K562 (cell line): ENCODE data around the gene PNPO. TPM values are rescaled to one million over a fixed set of nuclear protein-coding genes. Genes with fewer than 3 reads are reported as not detected.

Source experiments
- ATAC-seq: fragments of 200-7000 bp; cut with Tn5 transposase; 3 replicates; pipeline ENCODE4 v1.9.1; 2020; ENCODE audit warnings: moderate library complexity
- BruUV-seq: library from RNA; stranded (reverse); fragments of 400-500 nt; replicated peaks from 2 replicates; lab custom pipeline; 2021; lab: Mats Ljungman, UMichigan
- CTCF ChIA-PET: fragments of 300-600 bp; formaldehyde crosslinking; extraction: SDS; loops from one replicate; lab custom pipeline; 2021; ENCODE audit warnings: low intra/inter-chr PET ratio; lab: Yijun Ruan, JAX
- POLR2A ChIA-PET: fragments of 300-600, 350-650 bp; sonication (Branson Sonifier 250); formaldehyde crosslinking; extraction: SDS; loops from one replicate; lab custom pipeline; 2021; ENCODE audit warnings: antibody characterized with exemption, inconsistent platforms; lab: Yijun Ruan, JAX
- DNase-seq, 4 experiments: peaks; one replicate each; pipeline versions ENCODE4 v3.0.0 to v3.0.0-alpha.2; 2011 to 2018; ENCODE audit warnings: low spot score in 3 of 4, mixed read lengths in 3 of 4; ENCODE audit errors: extremely low read depth in 1 of 4
- FAIRE-seq: peaks from 2 replicates; lab custom pipeline; 2011; peaks lifted over from hg19 to GRCh38; lab: Jason Lieb, UNC
- H2AFZ ChIP-seq: 2 replicates; pipeline ENCODE4 v1.6.0; 2011; ENCODE audit warnings: low read depth, low read length, control low read depth, inconsistent platforms
- H3K27ac ChIP-seq: fragments of 200-600 bp; 3 replicates; pipeline ENCODE4 v1.8.0; 2011; ENCODE audit warnings: low read depth, mild to moderate bottlenecking, control low read depth, inconsistent platforms, low read length, moderate library complexity, mixed read lengths; ENCODE audit errors: extremely low read depth
- H3K27me3 ChIP-seq, 2 experiments: fragments of 300-600 bp in 1 of 2; 2 replicates in 1 of 2; 3 replicates in 1 of 2; pipeline versions ENCODE4 v1.6.0 to v1.8.0; 2011; ENCODE audit warnings: inconsistent platforms in 2 of 2, low read length in 2 of 2, mild to moderate bottlenecking in 1 of 2, mixed read lengths in 1 of 2, moderate library complexity in 1 of 2; ENCODE audit not compliant: control insufficient read depth in 2 of 2, insufficient read depth in 2 of 2
- H3K36me3 ChIP-seq: fragments of 300-600 bp; 3 replicates; pipeline ENCODE4 v1.8.0; 2011; ENCODE audit warnings: mild to moderate bottlenecking, low read length, inconsistent platforms; ENCODE audit not compliant: control insufficient read depth, insufficient read depth
- H3K4me1 ChIP-seq, 2 experiments: fragments of 200-600 bp in 1 of 2; replicated peaks in 1 of 2; 2 replicates in 1 of 2; 3 replicates in 1 of 2; pipeline versions ENCODE4 v1.5.1 to v1.8.0; 2011; ENCODE audit warnings: inconsistent platforms in 2 of 2, low read length in 2 of 2, mild to moderate bottlenecking in 1 of 2, mixed read lengths in 1 of 2, moderate library complexity in 1 of 2; ENCODE audit not compliant: control insufficient read depth in 2 of 2, insufficient read depth in 2 of 2
- H3K4me2 ChIP-seq: 2 replicates; pipeline ENCODE4 v1.6.1; 2011; ENCODE audit warnings: low read length, control low read depth, inconsistent platforms, mixed read lengths; ENCODE audit not compliant: insufficient read depth
- H3K4me3 ChIP-seq: fragments of 200-600 bp; sonication (generic), shearing (Covaris generic); 2 replicates; pipeline ENCODE4 v1.5.1; 2016; ENCODE audit warnings: control low read depth, inconsistent platforms
- H3K79me2 ChIP-seq: fragments of 200-600 bp; 3 replicates; pipeline ENCODE4 v1.8.0; 2011; ENCODE audit warnings: low read length, inconsistent platforms; ENCODE audit not compliant: control insufficient read depth, insufficient read depth
- H3K9ac ChIP-seq, 2 experiments: 2 replicates each; pipeline versions ENCODE4 v1.6.0 to v1.6.1; 2011; ENCODE audit warnings: low read depth in 2 of 2, low read length in 2 of 2, control low read depth in 1 of 2, inconsistent platforms in 1 of 2, mild to moderate bottlenecking in 1 of 2, mixed read lengths in 1 of 2; ENCODE audit not compliant: insufficient read depth in 1 of 2
- H3K9me1 ChIP-seq: one replicate; pipeline ENCODE4 v1.6.0; 2011; ENCODE audit warnings: inconsistent platforms, mild to moderate bottlenecking, low read length, moderate library complexity; ENCODE audit not compliant: control insufficient read depth, insufficient read depth
- H3K9me3 ChIP-seq: replicated peaks from 2 replicates; pipeline ENCODE4 v1.5.1; 2011; ENCODE audit warnings: low read depth, low read length, inconsistent platforms; ENCODE audit not compliant: control insufficient read depth, insufficient read depth
- H4K20me1 ChIP-seq: replicated peaks from 2 replicates; pipeline ENCODE4 v1.6.1; 2011; ENCODE audit warnings: low read length, inconsistent platforms, mixed read lengths; ENCODE audit not compliant: control insufficient read depth, insufficient read depth
- HMGXB4 ChIP-seq: sonication (generic); formaldehyde crosslinking; IDR thresholded peaks from 2 replicates; pipeline ENCODE4 v1.8.1; 2023; ENCODE audit warnings: mild to moderate bottlenecking, missing genetic modification reagents
- ZBTB11 ChIP-seq, 3 experiments: fragments of 200-800 bp in 1 of 3; fragments of 250-450 bp in 1 of 3; fragments of 450-650 bp in 1 of 3; sonication (Bioruptor Pico) in 1 of 3; sonication (Bioruptor generic) in 1 of 3; formaldehyde crosslinking in 1 of 3; IDR thresholded peaks; 2 replicates each; pipeline versions ENCODE4 v1.6.1 to v1.8.0; 2016 to 2022; ENCODE audit warnings: mild to moderate bottlenecking in 2 of 3, missing genetic modification characterization in 2 of 3, missing compliant biosample characterization in 1 of 3, moderate library complexity in 1 of 3
- WGBS: fragments of 100-300 bp; shearing (Covaris generic); methylation state at CpG from one replicate; pipeline ENCODE4 v1.1.6; 2016; ENCODE audit warnings: low coverage, mixed read lengths; ENCODE audit not compliant: insufficient coverage; ENCODE audit errors: missing lambda C conversion rate; 5-methylcytosine and 5-hydroxymethylcytosine counted together
- in situ Hi-C: fragments of 300-500 bp; cut with MboI; formaldehyde crosslinking; loops from 4 replicates; pipeline ENCODE4 v1.15.0; 2018; ENCODE audit warnings: inconsistent platforms, mixed read lengths
- intact Hi-C: fragments of 100-400 bp; cut with micrococcal nuclease; formaldehyde crosslinking; loops from 2 replicates; pipeline ENCODE4 v1.14.2; 2022
- polyA plus RNA-seq, 8 experiments: library from polyadenylated mRNA; depleted of rRNA in 4 of 8; stranded (reverse) in 5 of 8; unstranded in 3 of 8; fragments of >200 nt; fragmentation: Nextera tagmentation in 2 of 8; fragmentation: Illumina TruSeq in 1 of 8; extraction: Ambion mirVana in 2 of 8; extraction: Trizol in 1 of 8; gene quantifications; 2 replicates each; pipeline versions ENCODE4 v1.2.1 to v1.2.3, GENCODE V29; 2011 to 2014; ENCODE audit warnings: inconsistent platforms in 1 of 8, missing spikeins in 1 of 8
- total RNA-seq, 7 experiments: library from RNA; depleted of rRNA in 6 of 7; stranded (reverse); fragments of >200 nt in 6 of 7; fragmentation: Illumina TruSeq in 2 of 7; extraction: Trizol in 2 of 7; gene quantifications; 2 replicates each; pipeline versions ENCODE4 v1.2.1 to v1.2.3, GENCODE V29; 2011 to 2021; ENCODE audit warnings: low replicate concordance in 1 of 7

The PNPO gene
- total and polyA plus RNA-seq, 9 of the 15 experiments (the other 6 are each of a cell fraction or from before 2014, with no cell fraction given): 16.6 to 39.0 (median 27.4) TPM

- no peak for TF ChIP-seq ZBTB11 (CRISPR knock-in tag; IDR thresholded peaks at IDR 0.05)
These were observed 27.5 kb downstream of the PNPO start (continued) for GRCh38 chr17:47968836-47969235.

- no peak for FAIRE-seq
- TF ChIP-seq HMGXB4 (CRISPR knock-in tag): no peak
These were observed 28.8 kb downstream of the PNPO start for GRCh38 chr17:47969930-47970724.

More at GRCh38 chr17:47969930-47970724, 28.8 kb downstream of the PNPO start:
- CTCF ChIA-PET: interaction anchor here (0.7 to 1.8 kb wide), 3 partner anchors 21 to 80 kb away, joined by 3 to 6 read pairs (median 3); no protein-coding TSS in a partner anchor
- ATAC-seq (no peak), DNase-seq (peak in 1 of 4 experiments; percentile 25)
- Histone ChIP-seq H2AFZ (peak overlapping the region; percentile 99), H3K9me1 (no peaks in the 10 kb centered on the region), H3K4me2 (peak overlapping the region; percentile 89), H3K9ac (peak overlapping the region; percentile 16 to 80; a peak in 2 of 4 replicates), H3K4me1 (peaks cover 20 to 31% of the 10 kb centered on the region in 2 experiments; a peak in 4 of 5 replicates), H3K36me3 (peaks cover 30% of the 10 kb centered on the region), H4K20me1 (no peaks in the 10 kb centered on the region), H3K4me3 (peak overlapping the region; percentile 25), H3K9me3 (no peaks in the 10 kb centered on the region), H3K27me3 (no peaks in the 10 kb centered on the region), H3K79me2 (peaks cover 19% of the 10 kb centered on the region), H3K27ac (no peak overlapping the region; the same call in 2 of the 3 replicates)
- POLR2A ChIA-PET: interaction anchor here (0.5 to 2.3 kb wide), 28 partner anchors 9 to 703 kb away, joined by 3 to 18 read pairs (median 4); partner anchors contain the start of genes LRRC46, MRPL10, NFE2L1 and PNPO
- WGBS: 40% methylated on average over 13 of the region's 15 CpGs
- in situ Hi-C loops (no loop called here), intact Hi-C loops (loop anchor here (1.0 kb wide), 2 partner anchors 21 to 75 kb away; no protein-coding TSS in a partner anchor)
- BruUV-seq: no TSS peak
